Spleen (tissue), 7 donors: Measurements from ENCODE around the gene MIB1.

Experiments used
- POLR2A ChIP-seq, 3 donors: fragments of 450-650 bp; IDR thresholded peaks; one replicate each; pipeline ENCODE4 v1.5.1; 2017; ENCODE audit warnings: antibody characterized with exemption in 3 of 3, mild to moderate bottlenecking in 1 of 3
- TF ChIP-seq, protein P1 (sequence below), 11 experiments: fragments of 200-600 bp in 7 of 11; fragments of 450-650 bp in 4 of 11; sonication (generic) in 4 of 11; IDR thresholded peaks in 8 of 11; conservative IDR thresholded peaks in 3 of 11; 1 replicate in 7 of 11; 2 replicates in 4 of 11; pipeline versions ENCODE4 v1.4.0 to v1.8.0; 2016 to 2021; ENCODE audit warnings: antibody characterized with exemption in 11 of 11, inconsistent platforms in 4 of 11, mild to moderate bottlenecking in 1 of 11
- donor health status: DM: no; HTN: no; CAD: no; lungs with moderate emphysema.
- donor health status: DM: no; HTN: no; CAD: no.
- donor health status: DM: no; HTN: no; CAD: no.

DNA sequence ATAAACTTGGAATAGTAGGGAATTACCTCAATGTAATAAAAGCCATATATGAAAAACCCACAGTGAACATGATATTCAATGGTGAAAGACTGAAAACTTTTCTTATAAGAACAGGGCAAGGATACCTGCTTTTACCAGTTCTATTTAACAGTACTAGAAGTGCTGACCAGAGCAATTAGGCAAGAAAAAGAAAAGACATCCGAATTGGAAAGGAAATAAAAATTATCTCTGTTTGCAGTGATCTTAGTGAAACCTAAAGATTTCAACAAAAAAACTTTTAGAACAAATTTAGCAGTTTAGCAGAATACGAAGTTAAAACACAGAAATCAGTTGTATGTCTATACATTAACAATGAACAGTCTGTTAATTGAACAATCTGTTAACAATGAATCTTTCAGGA lies 69.1 kb downstream of the MIB1 start:
- TF ChIP-seq, protein P1, sequence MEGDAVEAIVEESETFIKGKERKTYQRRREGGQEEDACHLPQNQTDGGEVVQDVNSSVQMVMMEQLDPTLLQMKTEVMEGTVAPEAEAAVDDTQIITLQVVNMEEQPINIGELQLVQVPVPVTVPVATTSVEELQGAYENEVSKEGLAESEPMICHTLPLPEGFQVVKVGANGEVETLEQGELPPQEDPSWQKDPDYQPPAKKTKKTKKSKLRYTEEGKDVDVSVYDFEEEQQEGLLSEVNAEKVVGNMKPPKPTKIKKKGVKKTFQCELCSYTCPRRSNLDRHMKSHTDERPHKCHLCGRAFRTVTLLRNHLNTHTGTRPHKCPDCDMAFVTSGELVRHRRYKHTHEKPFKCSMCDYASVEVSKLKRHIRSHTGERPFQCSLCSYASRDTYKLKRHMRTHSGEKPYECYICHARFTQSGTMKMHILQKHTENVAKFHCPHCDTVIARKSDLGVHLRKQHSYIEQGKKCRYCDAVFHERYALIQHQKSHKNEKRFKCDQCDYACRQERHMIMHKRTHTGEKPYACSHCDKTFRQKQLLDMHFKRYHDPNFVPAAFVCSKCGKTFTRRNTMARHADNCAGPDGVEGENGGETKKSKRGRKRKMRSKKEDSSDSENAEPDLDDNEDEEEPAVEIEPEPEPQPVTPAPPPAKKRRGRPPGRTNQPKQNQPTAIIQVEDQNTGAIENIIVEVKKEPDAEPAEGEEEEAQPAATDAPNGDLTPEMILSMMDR (IDR thresholded peaks at IDR 0.05 in 8 of 11, conservative IDR thresholded peaks at IDR 0.05 in 3 of 11), result no peak
- no peak for TF ChIP-seq POLR2A (IDR thresholded peaks at IDR 0.05)
